NOMO-1 (cell line): ENCODE results near the gene NTSR1.

Experiments
- DNase-seq, 2 experiments: peaks; one replicate each; lab custom pipeline; 2025; ENCODE audit not compliant: unreplicated experiment in 2 of 2; lab: John Stamatoyannopoulos, UW

NTSR1 gene

DNA sequence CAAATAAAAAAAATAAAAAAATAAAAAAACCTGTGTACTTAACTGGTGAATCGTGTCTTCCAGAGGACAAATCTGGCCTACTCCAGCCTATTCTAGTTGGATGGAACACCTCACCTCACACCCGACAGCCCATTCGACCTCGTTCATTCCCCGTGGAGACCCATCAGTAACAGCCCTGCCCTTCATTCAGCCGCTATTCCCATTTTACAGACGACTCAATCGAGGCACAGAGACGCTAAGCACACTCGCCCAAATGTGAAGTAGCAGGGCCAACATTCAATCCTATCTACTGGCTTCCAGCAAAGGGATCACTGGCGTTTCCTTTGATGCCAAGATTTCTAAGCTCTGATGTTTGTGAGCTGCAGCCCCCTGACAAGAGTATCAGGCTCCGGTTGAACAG lies 1.8 kb upstream of the NTSR1 start:
- DNase-seq: no peak

DNA sequence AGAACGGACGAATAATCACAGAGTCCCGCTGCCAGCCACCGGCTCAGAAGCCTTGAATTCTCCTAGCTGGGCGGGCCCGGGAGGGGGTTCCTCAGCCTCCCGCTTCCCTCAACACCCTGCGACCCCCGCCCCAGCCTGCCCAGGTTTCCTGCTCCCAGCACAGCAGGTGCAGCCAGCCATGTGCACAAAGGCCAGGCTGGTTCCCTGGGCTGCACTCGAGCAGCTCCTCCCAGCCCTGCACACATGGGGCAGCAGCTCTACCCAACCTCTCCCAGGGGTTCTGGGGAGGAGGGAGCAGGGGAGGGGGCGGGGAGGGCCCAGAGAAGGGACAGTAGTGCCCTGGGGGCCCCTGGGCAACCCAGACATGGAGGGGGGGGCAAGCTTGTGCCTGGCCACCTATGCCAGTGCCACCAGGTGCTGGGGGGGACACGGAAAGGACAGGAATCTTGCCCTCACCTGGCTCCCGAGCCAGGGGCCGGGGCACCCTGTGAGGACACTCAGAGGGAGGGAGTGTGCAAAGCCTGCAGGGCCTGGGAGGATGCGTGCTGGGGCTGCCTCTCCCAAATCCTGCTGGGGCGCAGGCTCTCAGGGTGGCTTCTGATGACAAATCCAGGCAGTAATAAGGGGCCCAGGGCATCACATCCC lies 1.2 kb upstream of the NTSR1 start:
- no peak for DNase-seq

DNA sequence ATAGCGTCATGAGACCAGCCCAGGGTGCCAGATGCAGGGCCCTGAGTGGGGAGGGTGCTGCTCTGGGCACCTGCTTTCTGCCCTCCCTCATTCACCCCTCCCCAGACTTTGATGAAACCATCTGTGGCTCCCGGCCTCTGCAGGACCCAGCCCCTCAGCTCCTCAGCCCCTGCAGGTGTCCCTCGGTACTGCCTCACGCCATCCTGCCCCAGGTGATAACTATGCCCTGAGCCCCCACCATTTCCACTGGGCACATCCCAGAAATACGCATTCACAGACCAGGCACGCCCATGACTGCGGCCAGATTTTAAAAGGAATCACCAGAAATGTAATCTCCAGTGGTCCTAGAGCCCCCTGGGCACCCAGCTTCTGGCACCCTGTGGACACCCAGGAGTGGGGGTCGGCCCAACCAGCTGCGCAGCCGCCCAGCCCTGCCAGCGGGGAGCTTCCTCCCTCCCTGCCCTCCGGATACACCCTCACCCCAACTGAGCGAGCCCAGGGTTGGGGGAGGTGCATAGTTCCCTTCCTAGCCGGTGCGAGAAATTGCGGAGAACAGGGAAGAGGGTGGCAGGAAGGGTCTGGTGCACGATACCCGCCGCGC lies 615 bp upstream of the NTSR1 start:
- peak; percentile 8 to 12 for DNase-seq

DNA sequence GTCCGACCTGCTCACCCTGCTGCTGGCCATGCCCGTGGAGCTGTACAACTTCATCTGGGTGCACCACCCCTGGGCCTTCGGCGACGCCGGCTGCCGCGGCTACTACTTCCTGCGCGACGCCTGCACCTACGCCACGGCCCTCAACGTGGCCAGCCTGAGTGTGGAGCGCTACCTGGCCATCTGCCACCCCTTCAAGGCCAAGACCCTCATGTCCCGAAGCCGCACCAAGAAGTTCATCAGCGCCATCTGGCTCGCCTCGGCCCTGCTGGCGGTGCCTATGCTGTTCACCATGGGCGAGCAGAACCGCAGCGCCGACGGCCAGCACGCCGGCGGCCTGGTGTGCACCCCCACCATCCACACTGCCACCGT lies 885 bp downstream of the NTSR1 start:
- DNase-seq: no peak

DNA sequence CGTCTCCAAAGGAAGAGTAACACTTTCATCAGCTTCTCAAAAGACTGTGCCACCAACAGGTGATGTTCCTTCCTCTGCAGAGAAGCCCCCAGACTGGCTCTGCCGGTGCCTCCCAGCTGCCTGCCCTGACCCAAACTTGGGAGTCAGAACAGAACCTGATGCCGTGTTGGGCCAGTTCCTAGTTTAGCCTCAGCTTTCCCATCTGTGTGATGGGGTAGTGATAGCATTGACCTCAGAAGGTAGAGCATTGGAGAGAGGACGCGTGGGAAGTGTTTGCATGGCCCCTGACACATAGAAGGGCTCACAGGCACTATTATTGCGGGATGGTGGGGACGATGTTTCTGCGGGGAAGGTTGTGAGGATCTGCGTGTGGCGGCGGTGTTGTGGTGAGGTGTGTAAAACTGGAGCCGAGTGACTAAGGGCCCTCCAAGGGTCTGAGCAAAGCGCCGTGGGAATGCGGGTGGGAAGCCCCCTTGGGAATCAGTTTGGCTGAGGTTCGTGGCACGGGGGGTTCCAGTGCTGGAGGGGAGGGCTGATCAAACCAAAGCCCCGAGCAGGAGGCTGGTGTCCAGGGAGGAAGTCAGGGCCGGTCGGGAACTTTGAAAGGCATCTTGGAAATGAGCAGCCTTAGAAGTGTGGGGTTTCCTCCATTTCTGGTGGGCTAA lies 1.7 kb downstream of the NTSR1 start:
- DNase-seq: no peak

DNA sequence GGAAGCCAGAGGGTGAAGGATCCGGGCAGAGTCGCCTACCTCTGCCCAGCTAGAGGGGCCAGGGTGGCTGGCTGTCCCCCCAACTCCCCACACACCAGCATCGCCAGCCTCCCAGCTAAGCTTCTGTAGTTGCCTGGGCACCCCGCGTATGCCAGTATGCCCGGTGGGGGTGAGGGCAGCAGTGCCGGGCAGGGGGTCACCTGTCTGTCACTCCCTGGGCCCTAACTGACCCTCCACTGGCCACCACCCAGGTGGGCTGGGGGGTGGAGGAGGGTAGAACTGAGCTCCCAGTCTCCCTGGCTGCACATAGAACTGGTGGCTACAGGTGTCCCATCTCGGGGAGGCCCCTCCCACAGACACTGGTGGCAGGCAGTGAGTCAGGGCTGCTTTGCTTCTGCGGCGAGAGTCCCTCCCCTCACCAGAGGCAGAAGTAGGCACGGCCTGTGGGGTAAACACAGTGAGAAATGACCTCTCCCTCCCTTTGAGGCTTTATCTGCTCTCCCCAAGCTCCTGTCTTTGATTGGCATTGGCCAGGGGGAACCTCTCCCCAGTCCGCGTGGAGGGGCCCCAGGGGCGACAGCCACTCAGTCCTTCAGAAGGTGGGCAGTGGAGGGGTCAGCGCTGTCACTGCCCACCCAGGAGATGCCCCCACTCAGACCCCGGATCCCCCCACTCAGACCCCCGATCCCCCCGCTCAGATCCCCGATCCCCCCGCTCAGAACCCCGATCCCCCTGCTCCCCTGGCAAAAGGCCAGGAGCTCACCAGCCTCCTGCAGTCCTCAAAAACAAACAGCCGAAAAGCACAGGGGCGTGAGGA lies 2.5 kb downstream of the NTSR1 start:
- DNase-seq: peak; percentile 69 to 79

DNA sequence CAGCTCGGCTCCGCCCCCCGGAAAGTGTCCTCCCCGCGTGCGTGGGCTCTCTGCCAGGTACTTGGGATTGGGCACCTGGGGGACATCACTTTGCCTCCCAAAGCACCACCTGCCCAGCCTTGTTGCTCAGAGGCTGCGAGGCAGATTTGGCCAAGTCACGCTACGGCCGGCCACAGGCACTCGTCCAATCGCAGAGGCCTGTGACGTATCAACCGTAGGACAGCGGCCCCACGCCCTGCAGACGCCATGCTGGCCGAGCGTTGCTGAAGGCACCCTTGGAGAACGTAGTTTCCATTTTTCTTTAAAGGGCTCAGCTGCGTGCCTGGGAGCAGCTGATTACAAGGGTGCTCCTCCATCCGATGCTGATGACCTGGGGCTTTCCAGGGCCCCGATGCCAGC lies 3.1 kb downstream of the NTSR1 start:
- DNase-seq: no peak

DNA sequence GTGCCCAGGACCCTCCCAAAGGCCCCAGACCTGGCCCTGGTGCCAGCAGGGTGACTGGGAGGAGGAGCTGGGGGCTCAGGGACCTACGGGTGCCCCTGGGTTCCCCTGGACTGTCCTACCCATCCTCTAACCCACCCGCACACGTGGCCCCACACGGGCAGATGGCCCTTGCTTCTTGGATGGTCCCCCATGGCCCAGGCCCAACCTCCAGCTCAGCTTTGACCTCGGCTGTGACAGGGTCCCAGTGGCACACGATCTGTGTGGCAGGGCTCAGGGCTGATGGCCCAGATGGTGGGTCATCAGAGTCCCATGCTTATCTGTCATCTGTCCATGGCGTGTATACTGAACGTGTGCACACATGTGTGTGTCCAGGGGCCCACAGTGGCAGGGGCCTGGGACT lies 4.0 kb downstream of the NTSR1 start:
- DNase-seq: no peak

DNA sequence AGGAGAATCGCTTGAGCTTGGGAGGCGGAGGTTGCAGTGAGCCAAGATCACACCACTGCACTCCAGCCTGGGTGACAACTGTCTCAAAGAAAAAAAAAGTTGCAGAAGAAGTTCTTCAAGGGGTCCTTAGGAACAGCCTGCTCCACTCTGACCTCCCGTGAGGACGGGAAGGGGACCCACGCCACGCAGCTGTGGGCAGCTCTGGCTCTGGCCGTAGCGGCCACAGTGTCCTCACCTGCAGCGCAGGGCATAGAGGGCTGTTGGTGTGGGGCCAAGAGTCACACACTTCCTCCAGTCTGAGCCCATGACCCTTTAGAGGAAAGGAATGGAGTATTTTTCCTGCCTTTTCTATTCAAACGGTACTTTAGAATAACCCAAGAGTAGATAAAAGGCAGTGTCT lies 5.4 kb downstream of the NTSR1 start:
- DNase-seq: no peak

DNA sequence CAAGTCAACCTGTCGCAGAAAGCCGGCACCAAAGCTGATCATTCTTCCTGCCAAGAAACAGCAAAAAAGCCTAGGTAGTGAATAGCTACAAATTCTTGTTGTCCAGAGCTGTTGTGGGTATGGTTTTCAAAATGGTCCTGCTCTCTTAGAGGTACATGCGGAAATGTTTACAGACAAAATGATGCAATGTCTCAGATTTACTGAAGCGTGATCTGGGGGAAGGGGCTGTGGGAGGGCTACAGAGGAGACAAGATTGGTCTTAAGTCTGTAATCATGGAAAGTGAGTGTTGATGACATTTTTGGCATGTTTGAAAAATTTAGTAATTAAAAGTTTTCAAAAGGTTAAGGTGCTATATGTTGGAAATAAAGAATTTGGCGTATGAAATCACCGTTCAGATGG lies 6.2 kb downstream of the NTSR1 start:
- no peak for DNase-seq

DNA sequence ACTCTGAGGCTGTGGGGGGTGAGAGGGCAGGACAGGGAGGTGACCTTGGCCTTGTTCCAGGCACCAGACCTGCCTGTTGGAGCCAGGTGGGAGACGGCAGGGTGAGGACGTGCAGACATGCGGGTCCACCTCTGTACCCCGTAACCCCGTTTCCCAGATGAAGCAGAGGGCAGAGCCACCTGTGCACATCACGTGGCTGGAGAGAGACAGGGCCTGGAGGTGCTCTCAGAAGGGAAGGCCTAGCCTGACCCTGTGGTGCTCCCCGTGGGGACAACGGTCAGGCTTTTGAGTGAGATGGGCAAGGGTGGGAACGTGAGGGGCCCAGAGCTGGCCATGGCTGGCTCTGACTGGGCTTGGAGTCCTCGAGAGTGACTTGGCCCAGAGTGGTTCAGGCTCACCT lies 6.6 kb downstream of the NTSR1 start:
- DNase-seq: no peak

DNA sequence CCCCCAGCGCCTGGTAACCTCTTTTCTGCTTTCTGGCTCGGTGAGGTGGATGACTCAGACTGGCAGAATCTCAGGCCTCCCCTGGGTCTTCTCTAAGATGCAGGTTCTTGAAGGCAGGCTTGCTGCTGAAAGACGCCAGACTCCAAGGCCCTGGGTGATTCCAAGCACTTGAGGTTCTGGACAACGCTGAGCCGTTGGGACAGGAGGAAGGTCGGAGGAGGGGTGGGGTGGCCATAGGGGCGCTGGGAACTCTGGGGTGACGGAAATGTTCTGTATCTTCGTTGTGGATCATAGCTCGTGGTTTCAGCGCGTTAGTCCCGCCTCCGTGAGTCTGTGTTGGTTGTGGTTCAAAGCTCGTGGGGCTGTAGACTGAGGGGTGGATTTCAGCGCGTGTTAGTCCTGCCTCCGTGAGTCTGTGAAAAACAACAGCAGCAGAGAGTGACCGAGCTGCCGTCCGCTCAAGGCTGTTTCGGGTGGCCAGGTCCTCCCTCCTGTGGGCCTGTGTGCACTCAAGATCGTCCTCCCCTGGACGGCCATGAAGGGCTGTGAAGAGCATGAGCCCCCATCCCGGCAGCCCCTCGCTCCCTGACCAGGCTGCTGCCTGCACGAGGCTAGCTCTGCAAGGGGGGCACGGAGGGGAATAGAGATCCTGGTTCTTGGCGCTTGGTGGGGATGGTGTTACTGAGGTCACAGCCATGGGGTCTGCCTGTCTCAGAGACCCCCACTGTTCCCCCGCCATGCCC lies 7.7 kb downstream of the NTSR1 start:
- DNase-seq: no peak

DNA sequence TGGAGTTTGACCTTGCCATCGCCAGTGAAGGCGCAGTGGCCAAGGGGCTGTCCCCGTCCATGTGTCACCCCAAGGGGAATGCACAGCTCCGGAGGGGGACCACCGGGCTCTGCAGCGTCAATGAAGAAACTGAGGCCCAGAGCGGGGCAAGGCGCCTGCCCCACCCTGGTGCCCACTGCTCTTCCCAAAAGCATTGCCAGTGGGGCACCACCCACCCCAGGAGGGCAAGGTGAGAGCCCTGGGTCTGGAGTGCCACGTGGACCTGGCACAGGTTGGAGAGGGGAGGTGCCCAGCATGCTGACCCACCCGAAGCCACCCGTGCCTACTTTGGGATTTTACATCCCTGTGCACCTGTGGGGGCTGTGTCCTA lies 8.3 kb downstream of the NTSR1 start:
- no peak for DNase-seq

DNA sequence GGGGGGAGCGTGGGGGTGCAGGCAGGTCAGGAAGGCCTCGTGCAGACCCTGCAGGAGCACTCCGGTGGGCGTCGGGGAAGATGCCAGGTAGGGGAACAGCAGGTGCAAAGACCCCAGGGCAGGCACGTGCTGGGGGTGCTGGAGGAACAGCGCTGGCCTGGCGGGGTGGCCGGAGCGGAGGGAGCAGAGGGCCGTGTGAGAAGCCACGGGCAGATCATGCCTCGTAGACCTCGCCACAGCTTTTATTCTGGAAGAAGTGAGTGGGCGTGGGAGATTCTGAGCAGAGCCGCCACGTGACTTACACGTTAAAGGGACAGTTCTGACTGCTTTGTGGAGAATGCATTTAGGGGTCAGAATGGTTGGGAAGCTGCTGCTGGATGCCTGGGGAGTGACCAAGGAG lies 9.3 kb downstream of the NTSR1 start:
- no peak for DNase-seq

DNA sequence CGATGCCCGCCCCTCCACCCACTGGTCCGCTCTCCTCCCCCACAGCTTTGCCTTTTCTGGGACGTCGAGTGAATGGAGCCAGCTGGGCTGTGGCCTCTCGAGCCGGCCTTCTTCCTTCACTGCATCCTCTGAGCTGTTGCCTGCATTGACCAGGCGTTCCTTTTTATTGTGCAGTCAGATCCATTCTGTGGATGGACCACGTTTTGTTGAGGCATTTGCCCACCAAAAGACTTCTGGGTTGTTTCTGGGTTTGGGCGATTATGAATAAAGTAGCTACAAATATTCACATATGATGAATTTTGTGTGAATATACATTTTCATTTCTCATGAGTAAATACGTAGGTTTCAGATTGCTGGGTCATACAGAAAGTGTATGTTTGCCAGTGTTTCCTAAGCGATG lies 9.9 kb downstream of the NTSR1 start:
- no peak for DNase-seq

DNA sequence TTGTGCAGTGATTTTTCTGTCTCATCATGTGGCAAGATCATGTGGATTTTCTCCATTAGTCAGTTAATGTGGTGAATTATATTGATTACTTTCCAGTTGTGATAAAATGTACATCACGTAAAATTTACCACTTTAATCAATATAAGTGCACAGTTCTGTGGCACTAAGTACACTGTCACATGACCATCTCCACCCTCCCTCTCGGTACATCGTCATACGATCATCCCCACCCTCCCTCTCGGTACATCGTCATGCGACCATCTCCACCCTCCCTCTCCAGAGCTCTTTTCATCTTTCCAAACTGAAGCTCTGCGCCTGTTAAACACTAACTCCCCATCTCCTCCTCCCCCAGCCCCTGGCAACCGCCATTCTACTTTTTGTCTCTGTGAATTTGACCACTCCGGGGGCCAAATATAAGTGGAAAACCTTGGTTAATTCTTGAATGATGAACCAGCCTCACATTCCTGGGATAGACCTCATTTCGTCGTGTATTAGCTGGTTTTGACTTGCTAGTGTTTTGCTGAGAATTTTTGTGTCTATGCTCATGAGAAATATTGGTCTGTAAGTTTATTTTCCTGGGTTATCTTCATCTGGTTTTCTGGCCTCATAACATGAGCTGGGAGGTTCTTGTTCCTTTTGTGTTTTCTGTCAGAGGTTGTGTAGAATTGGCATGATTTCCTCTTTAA lies 10.8 kb downstream of the NTSR1 start:
- no peak for DNase-seq

DNA sequence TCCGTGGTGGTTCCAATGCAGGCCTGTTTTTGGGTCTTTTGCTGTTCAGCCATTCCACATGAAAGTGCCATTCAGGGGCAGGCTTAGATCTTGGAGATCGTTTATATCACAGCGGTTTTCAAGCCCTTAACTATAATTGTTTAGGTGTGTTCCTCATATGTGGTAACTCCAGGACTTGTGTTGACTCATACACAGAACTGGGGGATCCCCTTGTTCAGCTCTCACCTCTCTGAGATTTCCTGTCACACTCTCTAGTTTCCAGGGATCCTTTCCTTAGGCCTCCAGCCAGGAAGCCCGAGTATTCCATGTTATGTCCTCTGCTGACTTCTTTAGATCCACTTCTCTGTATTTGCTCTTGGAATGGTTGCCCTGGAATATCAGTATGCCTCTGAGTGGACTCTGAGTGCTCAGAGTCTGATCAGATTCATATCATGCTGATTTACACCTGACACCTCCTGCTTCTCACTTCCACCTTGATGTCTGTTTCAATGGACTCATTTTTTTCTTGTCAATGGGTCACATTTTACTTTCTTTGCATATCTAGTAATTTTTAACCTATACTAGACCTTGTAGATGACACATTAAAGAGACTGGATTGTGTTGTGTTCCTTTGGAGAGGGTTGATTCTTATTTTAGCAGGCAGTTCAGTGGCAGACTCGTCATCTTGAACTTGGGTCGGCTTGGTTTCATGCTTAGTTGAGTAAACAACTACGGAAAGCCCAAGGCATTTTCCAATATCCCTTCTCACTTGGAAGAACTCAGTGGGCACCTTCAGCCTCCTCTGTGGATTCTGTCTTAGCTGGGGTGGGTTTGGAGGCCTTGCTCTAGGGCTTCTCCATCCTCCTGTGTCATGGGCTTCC lies 13.1 kb downstream of the NTSR1 start:
- no peak for DNase-seq

DNA sequence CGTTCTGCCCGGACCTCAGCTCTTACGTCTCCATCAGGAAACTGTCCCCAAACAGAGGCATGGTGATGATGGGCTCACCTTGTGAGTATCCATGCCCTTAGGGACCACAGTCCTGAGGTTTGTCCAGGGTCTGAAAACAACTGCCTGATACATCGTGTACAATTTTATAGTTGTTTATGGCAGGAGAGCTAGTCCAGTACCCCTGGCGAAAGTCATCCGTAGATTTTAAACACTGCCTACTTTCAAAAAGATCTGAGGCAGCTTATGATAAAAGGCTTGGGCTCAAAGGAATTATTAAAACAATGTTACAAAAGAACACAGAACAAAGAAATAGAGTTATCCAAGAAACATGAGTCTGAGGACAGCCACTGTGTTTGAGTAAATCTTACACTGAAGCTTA lies 14.0 kb downstream of the NTSR1 start:
- DNase-seq: no peak

DNA sequence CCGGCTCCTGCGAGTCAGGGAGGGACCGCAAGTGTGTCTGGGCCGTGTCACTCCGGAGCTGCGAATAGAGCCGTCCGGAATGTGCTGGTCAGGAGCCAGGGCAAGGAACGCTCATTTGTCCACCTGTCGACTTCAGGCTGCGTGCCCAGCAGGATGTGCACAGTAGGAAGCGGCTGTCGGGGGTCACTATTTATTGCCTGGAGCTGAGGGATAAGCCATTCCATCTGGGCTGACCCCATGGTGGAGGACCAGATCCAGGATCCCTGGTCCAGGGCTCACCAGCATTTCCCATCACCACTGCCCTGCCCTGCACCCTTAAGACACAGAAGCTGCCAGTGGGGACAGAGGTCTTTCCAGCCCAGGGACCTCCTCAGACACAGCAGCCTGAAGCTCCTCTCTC lies 14.7 kb downstream of the NTSR1 start:
- no peak for DNase-seq
